Measurements from ENCODE around the gene PUS3. TPM values are rescaled to one million over a fixed set of nuclear protein-coding genes. Genes with fewer than 3 reads are reported as not detected.
"Not testable (repeated sequence)": the region's sequence is repeated elsewhere in the genome, so short reads cannot be mapped to it uniquely, and the experiment has no call there.

PUS3 gene
- total and polyA plus RNA-seq, 10 donors: 7.7 to 12.7 (median 11.1) TPM

- Histone ChIP-seq H3K36me3 (no peaks in the 10 kb centered on the region), H3K9me3 (no peaks in the 10 kb centered on the region), H3K27me3 (replicated peaks in 1 of 7) (peaks cover 0 to 56% (median 0%) of the 10 kb centered on the region in 7 donors), H3K4me1 (peaks cover 0 to 4% (median 0%) of the 10 kb centered on the region in 6 donors), H3K4me3 (no peak overlapping the region), H3K27ac (no peak overlapping the region)
- 77 to 88% (median 78%) methylated on average over 3 of the region's 3 CpGs for WGBS, 5 donors
- no peak for DNase-seq
- intact Hi-C loops (cut with DNase I; ENCODE audit: low total_unique reads): loop anchor here (2.0 kb wide), 1 partner anchor 271 kb away; no protein-coding TSS in a partner anchor
- TF ChIP-seq POLR2A (IDR thresholded peaks at IDR 0.05) (no peak), CTCF (IDR thresholded peaks at IDR 0.05 in 8 of 11, conservative IDR thresholded peaks at IDR 0.05 in 3 of 11) (no peak), POLR2AphosphoS5 (IDR thresholded peaks at IDR 0.05) (no peak)
Observed at GRCh38 chr11:125922156-125922555, 19.1 kb upstream of the PUS3 start.

DNA sequence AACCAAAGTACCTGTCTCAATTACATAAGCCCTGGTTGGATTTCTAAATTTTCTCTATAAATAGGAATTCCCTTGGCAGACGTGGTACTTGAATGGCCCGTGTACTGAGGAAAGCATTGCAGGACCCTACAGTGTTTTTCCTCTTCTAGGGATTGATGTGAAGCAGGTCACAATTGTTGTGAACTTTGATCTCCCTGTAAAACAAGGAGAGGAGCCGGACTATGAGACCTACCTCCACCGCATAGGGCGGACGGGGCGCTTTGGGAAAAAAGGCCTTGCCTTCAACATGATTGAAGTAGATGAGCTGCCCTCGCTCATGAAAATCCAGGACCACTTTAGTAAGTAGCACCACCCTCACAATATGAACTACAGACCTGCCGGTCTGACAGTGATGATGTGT, 18.0 kb upstream of the PUS3 start:
- intact Hi-C loops (cut with DNase I; ENCODE audit: low total_unique reads): no loop called here
- DNase-seq: no peak
- TF ChIP-seq POLR2AphosphoS5 (IDR thresholded peaks at IDR 0.05): no peak
- H3K36me3 ChIP-seq: no peaks in the 10 kb centered on the region
- no peak overlapping the region for H3K27ac ChIP-seq
- H3K9me3 ChIP-seq: no peaks in the 10 kb centered on the region
- peaks cover 0 to 4% (median 0%) of the 10 kb centered on the region in 6 donors for H3K4me1 ChIP-seq
- WGBS, 5 donors: 81 to 92% (median 85%) methylated on average over 9 of the region's 9 CpGs
- no peak overlapping the region for H3K4me3 ChIP-seq
- H3K27me3 ChIP-seq (replicated peaks in 1 of 7): peaks cover 0 to 56% (median 0%) of the 10 kb centered on the region in 7 donors

DNA sequence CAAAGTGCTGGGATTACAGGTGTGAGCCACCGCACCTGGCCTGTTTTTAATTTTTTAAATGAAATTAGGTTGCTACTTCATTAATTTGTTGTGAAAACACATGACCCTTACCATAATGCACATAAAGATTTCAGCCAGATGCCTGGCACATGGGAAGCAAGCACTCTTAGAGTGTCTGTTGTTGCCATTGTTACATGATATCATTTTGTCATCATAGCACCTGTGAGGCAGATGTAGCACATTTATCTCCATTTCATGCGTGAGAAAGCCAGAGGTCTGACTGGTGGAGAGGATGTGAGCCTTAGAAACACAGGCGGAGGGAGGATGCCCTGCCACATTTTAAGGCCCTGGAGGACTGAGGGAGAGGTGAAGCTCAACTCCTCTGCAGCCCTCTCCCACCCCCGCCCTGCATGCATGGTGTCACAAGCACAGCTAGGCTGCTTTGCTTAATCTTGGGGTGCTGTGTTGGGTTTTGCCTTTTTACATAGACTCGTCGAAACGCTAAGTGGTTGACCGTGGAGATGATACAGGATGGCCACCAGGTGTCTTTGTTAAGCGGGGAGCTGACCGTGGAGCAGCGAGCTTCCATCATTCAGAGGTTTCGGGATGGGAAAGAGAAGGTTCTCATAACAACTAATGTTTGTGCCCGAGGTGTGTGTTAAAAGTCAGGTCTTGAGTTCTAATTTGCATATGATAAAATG, 15.3 kb upstream of the PUS3 start:
- Histone ChIP-seq H3K4me3 (no peak overlapping the region), H3K27me3 (replicated peaks in 1 of 7) (peaks cover 0 to 49% (median 0%) of the 10 kb centered on the region in 7 donors), H3K36me3 (no peaks in the 10 kb centered on the region), H3K9me3 (no peaks in the 10 kb centered on the region), H3K27ac (no peak overlapping the region), H3K4me1 (peaks cover 0 to 4% (median 0%) of the 10 kb centered on the region in 6 donors)
- DNase-seq: no peak
- intact Hi-C loops (cut with DNase I; ENCODE audit: low total_unique reads): no loop called here
- no peak for TF ChIP-seq POLR2A (IDR thresholded peaks at IDR 0.05)
- TF ChIP-seq POLR2AphosphoS5 (IDR thresholded peaks at IDR 0.05): no peak
- no peak for TF ChIP-seq CTCF (IDR thresholded peaks at IDR 0.05 in 8 of 11, conservative IDR thresholded peaks at IDR 0.05 in 3 of 11)
- 83 to 90% (median 86%) methylated on average over 13 of the region's 13 CpGs for WGBS, 5 donors

- H3K4me1 ChIP-seq: no peaks in the 10 kb centered on the region
- WGBS, 5 donors: 74 to 88% (median 84%) methylated on average over 12 of the region's 12 CpGs
- intact Hi-C loops (cut with DNase I; ENCODE audit: low total_unique reads): no loop called here
- H3K9me3 ChIP-seq: no peaks in the 10 kb centered on the region
- no peak for DNase-seq
- no peak for TF ChIP-seq POLR2A (IDR thresholded peaks at IDR 0.05)
- no peak for TF ChIP-seq POLR2AphosphoS5 (IDR thresholded peaks at IDR 0.05)
- TF ChIP-seq CTCF (IDR thresholded peaks at IDR 0.05 in 8 of 11, conservative IDR thresholded peaks at IDR 0.05 in 3 of 11): no peak
- no peak overlapping the region for H3K4me3 ChIP-seq
- H3K27me3 ChIP-seq (replicated peaks in 1 of 7): peaks cover 0 to 49% (median 0%) of the 10 kb centered on the region in 7 donors
- H3K36me3 ChIP-seq: no peaks in the 10 kb centered on the region
- no peak overlapping the region for H3K27ac ChIP-seq
Observed at GRCh38 chr11:125916683-125917347, 13.8 kb upstream of the PUS3 start.

DNA sequence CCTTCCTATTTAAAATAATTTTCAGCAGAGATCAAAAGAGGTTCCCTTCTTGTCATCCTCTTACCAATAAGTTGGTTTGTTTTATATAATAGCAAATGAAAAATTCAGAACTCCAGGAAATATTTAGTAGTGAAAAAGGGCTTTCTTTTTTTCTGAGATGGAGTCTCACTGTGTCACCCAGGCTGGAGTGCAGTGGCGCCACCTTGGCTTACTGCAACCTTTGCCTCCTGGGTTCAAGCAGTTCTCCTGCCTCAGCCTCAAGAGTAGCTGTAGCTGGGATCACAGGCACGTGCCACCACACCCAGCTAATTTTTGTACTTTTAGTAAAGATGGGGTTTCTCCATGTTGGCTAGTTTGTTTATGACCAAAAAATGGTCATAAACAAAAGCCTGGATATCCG, 11.6 kb upstream of the PUS3 start:
- DNase-seq; H3K36me3 ChIP-seq; H3K27ac ChIP-seq; H3K4me1 ChIP-seq; H3K9me3 ChIP-seq; H3K4me3 ChIP-seq; intact Hi-C loops (cut with DNase I; ENCODE audit: low total_unique reads): not testable (repeated sequence)
- H3K27me3 ChIP-seq (replicated peaks in 1 of 7): peaks cover 0 to 53% (median 0%) of the 10 kb centered on the region in 7 donors
- WGBS, 5 donors: 62 to 88% (median 80%) methylated on average over 3 of the region's 3 CpGs
